Measurements from ENCODE around the gene RAP1GDS1.
"Not testable (repeated sequence)": the region's sequence is repeated elsewhere in the genome, so short reads cannot be mapped to it uniquely, and the experiment has no call there.

Gene RAP1GDS1

DNA sequence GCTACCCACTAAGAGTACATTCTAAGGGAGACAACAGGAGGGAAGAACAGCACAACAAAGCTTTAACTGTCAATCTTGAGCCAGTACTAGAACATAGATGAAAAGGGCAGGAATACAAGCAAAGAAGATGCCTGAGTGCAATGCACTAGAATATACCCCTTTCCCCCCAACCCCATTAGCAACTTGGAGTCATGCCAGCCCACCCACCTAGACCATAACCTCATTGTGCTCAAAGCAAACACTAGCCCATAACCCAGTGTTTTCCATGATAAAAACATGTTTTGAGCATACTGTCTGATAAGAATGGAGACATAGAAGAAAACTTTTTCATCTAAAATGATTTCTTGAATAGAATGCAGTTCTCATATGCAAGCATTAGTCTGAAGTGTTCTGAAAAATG, 183.2 kb downstream of the RAP1GDS1 start:
- no peak for DNase-seq (ENCODE audit: low read depth)

DNA sequence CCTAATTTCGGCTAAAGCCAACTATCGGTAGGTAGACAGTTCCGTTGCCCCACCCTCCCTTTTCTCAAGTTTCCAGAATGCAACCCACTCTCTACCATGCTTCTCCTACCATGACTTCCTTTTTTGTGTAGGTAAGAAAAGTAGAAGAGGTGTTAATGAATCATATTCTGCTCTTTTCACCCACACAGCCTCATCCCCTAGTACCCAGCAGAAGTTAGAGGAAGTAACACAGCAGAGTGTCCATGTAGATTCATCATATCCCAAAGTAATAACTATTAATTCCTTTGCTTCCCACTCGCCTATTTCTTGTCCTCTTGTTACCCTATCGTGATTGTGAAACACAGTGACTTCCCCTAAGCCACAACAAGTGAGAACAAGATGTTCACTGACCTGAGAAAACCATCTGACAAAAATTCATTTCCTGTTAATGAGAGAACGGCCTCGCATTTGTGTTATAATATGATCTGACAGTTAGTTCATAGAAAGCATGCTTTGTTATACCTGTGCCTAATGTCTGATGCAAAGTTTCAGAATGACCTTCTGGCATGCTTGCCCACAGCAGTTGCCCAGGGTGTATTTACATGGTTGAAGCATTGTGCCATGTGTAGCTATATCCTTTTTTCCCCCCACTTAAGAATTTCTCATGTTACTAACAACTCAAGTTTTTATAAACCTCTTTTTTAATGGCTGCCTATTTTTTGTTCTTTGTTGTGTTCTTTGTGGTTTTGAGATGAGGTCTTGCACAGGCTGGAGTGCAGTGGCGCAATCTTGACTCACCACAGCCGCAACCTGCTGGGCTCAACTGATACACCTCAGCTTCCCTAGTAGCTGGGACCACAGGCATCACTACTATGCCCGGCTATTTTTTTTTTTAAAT, 185.6 kb downstream of the RAP1GDS1 start:
- peak; percentile 41 for DNase-seq (ENCODE audit: low read depth)

DNA sequence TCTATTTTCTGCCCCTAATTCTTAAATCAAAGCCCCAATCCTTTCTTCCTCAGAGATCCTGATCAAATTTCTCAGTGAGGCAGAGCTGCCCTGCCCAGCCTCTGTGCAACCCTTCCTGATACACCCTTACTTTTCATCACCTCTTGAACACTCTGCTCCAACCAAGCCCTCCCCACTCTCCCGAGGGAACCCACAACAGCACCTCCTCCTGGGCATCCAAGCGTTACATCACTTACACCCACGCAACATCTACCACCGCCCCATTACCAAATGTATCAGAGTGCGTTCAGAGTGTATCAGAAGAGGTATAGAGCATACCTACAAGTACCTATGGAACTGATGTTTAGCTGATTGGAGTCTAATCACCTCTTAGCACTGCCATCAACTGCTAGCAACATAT, 186.5 kb downstream of the RAP1GDS1 start:
- DNase-seq (ENCODE audit: low read depth), result no peak

DNA sequence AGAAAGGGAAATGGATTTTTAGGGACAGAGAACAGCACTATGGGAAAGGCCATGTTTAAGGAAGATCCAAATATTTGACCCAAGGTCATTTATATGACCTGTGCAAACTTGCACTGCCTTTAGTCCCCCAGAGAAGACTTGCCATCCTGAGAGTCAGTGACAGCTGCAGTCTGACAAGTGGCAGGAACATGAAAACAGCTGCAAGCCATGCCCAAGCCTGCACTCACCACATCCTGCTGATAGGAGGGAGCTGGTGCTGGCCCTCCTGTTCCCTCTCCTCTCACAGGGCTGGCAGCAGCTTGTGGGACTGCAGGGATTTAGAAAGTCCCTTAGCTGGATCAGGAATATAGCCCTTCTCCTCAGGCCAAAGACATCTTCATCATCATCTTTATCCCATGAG, 187.7 kb downstream of the RAP1GDS1 start:
- no peak for DNase-seq (ENCODE audit: low read depth)

DNA sequence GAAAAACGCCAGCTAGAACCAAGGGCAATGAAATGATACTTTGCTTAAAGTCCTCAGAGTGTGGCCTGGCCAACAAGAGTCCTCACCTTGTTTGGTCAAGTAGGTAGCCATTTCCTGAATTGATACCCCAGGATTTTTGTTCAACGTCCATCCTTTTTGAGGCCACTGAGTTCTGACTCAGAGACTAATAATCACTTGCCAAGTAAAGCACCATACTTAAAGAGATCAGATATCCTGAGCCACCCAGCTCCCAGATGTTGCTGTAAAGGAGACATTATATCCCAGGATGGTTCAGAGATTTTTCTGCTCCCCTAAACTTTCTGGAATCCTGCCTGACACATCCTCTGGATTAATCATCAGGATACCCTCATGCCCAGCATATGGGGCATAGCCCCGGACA, 190.9 kb downstream of the RAP1GDS1 start:
- DNase-seq (ENCODE audit: low read depth), result no peak

DNA sequence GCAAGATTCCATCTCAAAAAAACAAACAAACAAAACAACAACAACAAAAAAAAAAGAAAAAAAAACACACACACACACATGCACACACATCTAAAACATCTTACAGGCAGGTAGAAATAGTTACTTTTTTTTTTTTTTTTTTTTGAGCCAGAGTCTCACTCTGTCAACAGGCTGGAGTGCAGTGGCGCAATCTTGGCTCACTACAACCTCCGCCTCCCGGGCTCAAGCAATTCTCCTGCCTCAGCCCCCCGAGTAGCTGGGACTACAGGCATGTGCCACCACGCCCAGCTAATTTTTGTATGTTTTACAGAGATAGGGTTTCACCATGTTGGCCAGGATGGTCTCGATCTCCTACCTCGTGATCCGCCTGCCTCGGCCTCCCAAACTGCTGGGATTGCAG, 196.2 kb downstream of the RAP1GDS1 start:
- not testable (repeated sequence) for DNase-seq (ENCODE audit: low read depth)

DNA sequence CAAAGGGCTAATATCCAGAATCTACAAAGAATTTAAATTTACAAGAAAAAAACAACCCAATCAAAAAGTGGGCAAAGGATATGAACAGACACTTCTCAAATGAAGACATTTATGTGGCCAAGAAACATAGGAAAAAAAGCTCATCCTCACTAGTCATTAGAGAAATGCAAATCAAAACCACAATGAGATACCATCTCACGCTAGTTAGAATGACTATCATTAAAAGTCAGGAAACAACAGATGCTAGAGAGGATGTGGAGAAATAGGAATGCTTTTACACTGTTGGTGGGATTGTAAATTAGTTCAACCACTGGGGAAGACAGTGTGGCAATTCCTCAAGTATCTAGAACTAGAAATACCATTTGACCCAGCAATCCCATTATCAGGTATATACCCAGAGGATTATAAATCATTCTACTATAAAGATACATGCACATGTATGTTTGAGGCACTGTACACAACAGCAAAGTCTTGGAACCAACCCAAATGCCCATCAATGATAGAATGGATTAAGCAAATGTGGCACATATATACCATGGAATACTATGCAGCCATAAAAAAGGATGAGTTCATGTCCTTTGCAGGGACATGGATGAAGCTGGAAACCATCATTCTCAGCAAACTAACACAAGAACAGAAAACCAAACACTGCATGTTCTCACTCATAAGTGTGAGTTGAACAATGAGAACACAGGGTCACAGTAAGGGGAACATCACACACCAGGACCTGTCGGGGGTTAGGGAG, 200.1 kb downstream of the RAP1GDS1 start:
- DNase-seq (ENCODE audit: low read depth), result not testable (repeated sequence)

DNA sequence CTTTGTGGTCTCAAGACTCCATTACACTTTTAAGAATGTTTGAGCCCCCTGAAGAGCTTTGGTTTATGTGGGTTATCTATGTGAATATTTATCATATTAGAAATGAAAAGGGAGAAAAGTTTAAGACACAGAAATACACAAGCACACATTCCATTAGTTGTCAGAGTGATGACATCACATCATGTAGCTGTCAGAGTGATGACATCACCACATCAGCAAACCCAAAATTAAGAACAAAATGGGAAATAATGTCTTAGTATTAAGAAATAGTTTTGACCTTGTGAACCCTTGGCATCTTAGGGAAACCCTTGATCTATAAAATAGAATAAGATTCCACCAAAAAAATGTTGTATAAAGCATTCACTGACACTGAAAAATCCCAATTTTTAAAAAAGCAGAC, 201.3 kb downstream of the RAP1GDS1 start:
- DNase-seq (ENCODE audit: low read depth), result no peak

DNA sequence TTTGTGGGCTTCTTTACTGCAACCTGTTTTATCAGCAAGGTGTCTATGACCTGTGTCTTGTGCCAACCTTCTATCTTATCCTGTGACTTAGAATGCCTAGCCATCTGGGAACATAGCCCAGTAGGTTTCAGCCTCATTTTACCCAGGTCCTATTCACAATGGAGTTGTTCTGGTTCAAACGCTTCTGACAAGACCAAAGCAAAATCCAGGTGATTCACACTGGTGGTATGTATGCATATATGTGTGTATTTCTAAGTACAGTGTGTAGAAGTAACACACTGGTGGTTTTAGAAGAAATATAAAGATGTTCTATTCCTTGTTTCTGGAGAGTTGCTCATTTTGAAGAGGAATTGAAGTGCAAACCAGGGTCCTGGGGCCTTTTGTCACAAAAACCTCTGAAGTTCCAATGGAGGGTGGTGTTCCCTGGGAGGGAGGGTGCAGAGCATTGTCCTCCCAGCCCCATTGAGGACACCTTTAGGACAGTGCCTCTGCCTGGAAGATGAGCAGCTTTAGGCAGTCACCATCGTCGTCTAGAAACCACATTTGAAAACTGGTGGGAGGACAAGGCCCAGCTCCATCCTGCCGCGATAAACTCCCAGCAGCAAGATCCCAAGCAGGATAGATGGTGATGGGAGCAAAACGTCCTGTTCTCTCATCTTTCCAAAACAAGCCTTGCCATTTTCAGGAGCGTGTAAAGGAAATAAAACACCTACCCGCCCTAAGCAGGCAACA, 205.8 kb downstream of the RAP1GDS1 start:
- DNase-seq (ENCODE audit: low read depth), result no peak

DNA sequence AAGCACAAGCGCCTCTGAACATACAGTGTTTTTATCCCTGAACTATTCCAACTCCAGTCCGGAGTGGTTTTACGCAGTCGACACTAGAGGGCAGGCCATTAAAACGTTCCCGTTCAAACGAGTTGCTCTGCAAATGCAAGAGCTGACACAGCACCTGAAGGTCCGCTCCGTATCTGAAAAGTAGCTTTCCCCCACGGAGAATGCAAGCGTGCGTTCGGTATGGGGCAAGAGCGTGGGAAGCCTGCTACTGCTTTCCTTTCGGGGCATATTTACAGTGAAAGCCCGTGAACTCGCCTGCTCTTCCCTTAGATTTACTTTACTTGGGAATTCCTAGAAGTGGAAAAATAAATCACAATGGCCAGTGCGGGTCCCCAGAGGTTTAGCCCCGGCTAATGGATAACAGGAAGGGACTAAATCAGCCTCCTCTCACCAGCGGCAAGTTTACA, 206.5 kb downstream of the RAP1GDS1 start:
- DNase-seq (ENCODE audit: low read depth), result peak; percentile 50

DNA sequence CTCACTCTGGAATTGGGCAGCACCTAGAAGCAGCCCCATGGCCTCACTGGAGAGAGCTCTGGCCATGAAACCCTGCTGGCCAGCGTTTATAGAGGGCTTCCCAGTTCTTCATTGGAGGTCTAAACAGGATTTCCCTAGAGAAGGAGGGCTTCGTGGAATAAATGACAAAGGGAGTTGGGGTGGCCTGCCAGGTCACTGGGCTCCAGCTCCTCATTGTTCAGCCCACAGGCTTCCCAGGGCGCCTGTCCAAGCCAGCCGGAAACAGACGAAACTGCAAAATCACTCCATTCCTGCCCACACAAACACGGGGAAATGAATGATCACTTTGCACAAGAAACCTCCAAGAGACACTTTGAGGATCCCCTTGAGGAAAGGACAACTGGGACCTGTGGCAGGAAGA, 207.5 kb downstream of the RAP1GDS1 start:
- DNase-seq (ENCODE audit: low read depth), result no peak

DNA sequence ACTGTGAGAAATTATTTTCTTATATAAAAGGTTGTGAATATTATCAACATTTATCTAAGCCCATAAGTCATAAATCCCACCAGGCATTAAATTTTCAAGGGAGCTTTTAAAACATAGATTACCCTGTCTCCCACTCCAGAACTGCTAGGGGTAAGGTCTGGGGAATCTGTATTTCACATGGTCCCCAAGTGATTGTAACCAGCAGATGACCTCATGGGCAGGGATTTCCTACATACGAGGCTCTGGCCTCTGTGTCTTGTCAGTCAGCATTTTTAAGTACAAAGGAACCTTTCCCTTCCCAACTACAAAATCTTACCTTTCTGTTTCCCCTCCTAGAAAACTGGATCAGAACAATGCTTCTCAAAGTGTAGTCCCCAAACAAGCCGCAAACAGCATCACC, 208.6 kb downstream of the RAP1GDS1 start:
- no peak for DNase-seq (ENCODE audit: low read depth)

DNA sequence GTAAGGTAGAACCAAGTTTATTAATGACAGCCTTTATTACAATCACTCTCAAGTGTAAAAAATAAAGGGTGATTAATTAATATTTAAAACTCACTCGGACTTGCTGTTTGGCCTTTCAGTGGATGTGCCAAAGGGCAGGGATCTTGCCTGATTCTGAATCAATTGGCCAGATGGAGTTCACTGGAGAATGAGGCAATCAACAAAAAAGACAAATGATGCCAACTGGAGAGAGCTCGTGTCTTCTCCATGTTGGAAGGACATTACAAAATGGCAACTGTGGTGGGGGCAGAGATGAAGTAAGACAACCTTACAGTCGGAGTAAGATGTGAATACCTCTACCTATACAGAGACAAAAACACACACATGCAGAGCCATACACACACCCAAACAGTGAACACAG, 209.2 kb downstream of the RAP1GDS1 start:
- no peak for DNase-seq (ENCODE audit: low read depth)

DNA sequence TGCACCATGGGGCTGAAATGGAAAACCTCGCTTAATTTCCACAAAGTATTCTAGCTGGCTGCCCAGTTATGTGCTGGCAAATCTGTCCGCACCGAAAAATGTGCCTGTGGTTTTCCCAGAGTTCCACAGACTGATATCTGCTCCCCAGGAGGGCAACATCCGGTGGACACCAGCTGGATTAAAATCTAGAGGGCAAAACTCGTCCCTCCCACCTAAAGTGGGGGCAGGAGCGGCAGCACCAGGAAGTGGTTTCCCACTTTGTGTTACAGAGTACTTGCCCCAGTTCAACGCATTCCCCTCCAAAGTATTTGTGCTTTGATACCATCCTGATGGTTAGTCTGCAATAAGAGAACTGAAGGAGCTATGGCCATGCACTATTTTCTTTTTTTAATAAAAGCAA, 209.6 kb downstream of the RAP1GDS1 start:
- no peak for DNase-seq (ENCODE audit: low read depth)

DNA sequence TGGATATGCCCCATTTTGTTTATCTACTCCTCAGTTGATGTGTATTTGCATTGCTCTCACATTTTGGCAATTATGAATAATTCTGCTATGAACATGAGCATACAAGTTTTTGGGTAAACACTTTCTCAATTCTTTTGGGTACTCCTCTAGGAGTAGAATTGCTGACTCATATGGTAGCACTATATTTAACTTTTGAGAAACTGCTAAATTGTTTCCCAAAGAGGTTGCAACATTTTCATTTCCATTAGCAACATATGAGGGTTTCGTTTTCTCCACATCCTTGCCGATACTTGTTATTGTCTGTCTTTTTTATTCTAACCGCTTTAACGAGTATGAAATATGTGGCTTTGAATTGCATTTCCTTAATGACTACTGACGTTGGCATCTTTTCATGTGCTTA, 211.9 kb downstream of the RAP1GDS1 start:
- DNase-seq (ENCODE audit: low read depth), result no peak

DNA sequence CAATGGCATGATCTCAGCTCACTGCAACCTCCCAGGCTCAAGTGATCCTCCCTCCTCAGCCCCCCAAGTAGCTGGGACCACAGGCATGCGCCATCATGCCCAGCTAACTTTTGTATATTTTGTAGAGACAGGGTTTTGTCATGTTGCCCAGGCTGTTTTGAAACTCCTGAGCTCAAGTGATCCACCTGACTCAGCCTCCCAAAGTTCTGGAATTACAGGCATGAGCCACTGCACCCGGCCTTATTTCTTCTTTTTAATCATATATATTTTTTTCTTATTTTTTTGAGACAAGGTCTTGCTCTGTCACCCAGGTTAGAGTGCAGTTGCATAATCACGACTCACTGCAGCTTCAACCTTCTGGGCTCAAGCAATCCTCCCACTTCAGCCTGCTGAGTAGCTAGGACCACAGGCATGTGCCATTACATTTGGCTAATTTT, 213.2 kb downstream of the RAP1GDS1 start:
- DNase-seq (ENCODE audit: low read depth), result no peak

DNA sequence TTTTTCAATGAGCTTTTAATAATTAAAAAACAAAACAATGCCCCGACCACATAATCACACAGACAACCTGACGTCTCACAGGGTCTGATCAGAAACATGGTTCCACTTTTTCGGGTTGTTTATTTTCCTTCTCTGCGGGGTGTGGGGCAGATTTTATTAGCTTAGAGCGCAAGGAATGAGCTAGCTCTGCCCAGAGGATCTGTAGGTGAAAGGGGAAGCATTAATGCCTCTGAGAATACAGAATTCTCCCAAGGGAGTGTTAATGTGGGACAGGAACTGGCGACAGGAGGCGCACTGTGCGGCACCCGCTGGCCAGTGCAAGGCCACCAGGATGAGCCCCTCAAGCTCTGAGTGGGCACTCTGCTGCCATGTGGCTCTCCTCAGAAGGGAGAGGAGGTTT, 215.7 kb downstream of the RAP1GDS1 start:
- DNase-seq (ENCODE audit: low read depth), result no peak

DNA sequence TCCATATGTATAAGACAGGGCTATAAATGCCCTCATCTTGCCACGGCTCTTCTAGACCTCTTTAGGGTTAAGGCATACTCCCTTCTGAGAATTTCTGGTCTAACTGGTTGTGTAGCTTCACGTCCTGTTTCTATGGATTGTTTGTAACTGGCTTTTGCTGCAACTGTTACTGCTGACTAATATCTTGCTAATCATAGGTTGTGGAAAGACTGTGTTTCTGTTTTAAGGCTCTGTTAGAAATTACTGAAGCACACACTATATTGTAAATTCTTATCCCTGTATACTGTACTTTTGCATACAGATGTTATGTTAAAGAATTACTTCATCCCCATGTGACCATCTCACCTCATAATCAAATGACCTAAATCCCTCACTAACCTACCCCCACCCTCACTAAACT, 218.4 kb downstream of the RAP1GDS1 start:
- not testable (repeated sequence) for DNase-seq (ENCODE audit: low read depth)

DNA sequence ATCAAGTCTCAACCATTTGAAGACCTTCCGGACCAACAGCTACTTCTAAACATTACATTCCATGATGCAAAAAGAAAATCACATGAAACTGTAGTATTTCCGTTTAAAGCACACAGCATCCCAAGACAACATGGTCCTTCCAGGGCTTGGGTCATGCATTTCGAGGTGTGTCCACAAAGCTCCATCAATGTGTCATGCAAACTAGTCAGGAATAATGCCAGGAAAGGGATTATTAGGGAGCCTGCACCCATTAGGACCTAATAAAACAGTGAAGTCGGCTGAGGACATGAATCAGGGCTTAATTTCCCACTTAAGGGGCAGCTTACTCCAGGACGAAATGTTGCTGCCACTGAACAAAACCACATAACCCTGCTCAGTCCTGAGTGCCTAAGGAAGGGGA, 219.4 kb downstream of the RAP1GDS1 start:
- DNase-seq (ENCODE audit: low read depth), result no peak

DNA sequence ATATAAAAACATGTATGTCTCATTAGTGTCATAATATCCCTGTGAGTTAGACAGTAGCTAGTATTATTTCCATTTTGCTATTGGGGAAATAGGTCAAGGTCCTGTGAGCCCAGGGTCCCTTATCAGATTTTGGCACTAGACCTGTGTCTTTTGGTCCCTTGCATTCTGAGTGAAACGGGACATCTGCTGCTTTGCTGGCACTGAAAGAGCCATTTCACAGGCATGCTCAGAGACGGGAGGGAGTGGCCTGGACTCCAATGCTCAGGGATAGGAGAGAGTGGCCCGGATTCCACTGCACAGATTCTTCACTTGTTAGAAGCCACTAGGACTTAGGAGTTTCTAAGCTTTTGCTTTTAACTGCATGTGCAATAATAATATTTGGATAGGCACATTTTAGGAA, 220.0 kb downstream of the RAP1GDS1 start:
- no peak for DNase-seq (ENCODE audit: low read depth)

DNA sequence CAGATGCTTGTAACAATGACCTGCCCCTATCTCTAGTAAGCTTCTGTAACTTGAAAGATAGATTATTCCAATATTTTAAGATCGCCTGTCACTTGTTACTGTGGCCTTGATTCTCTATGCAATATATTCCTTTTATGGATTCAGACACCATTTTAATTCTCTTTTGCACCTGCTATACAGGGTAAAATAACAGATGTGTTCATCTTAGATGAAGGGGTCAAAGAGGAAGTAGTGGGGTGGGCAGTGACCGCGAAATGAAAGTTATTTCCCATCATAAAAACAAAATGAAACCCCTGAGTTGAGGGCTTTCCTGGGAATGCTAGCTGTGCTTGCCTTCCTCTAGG, 221.3 kb downstream of the RAP1GDS1 start:
- DNase-seq (ENCODE audit: low read depth), result no peak

All from activated T-helper 9 cell treated with anti-CD3 and anti-CD28 coated beads, Interleukin-2, amount 50 U/mL, for 16 hours (primary cell).